NCI-H748 treated with DMSO at 0.1 percent for 48 hours (cell line): ENCODE results near the gene RAB10.
"Not testable (repeated sequence)": the region's sequence is repeated elsewhere in the genome, so short reads cannot be mapped to it uniquely, and the experiment has no call there.

Source experiments
- DNase-seq: peaks from one replicate; lab custom pipeline; 2025; lab: John Stamatoyannopoulos, UW

Gene RAB10

DNA sequence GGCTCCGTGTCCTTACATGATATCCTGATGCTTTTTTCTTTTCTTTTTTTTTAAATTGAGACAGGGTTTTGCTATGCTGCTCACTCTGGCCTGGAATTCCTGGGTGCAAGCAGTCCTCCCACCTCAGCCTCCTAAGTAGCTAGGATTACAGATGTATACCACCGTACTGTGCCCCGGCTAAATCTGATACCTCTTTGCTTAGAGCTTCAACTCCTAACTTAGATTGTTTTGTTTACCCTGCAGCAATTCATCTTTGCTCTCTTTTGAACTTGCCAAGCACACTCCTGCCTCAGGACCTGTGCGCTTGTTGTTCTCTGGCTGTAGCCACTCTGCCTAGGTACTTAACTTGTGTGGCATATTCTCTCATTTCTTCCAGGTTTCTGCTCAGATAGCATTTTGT, 24.5 kb downstream of the RAB10 start:
- DNase-seq = no peak

GRCh38 chr2:26059542-26059941, 25.7 kb downstream of the RAB10 start:
- no peak for DNase-seq

- DNase-seq = no peak
These were observed 27.7 kb downstream of the RAB10 start for GRCh38 chr2:26061539-26061938.

GRCh38 chr2:26064846-26065245, 31.0 kb downstream of the RAB10 start:
- DNase-seq = no peak

DNA sequence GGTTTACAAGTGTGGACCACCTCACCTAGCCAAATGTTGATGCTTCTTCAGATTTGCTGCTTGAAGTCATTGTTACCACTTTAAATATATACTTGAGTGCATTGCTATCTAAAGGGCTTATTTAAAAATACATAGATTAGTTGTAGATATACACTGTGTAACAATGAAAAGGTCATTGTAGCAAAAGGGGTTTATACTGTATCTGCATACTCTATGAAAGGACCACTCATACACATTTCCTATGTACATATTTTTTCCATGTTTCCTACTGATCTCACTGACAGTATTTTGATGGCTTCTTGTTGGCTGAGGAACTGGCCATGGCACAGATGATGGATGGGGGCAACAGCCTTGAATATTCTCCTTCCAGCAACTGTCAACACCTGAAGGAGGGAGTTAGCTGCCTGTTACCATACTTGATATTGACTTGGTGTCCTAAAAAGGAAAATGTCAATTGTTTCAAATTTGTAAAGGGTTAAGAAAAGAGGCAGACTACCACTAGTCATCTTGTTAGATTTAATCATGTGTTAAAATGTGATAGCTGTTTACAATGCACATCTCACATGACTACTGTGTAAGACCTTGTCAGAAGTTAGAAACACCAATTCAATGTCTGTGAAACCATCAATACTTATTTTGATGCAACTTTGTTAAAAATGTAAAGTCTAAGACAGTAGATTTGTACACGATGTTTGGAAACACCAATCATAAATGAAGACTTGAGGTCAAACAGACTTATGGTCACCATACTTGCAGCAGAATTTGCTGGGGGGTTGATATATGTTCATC, 33.5 kb downstream of the RAB10 start:
- DNase-seq = no peak

- no peak for DNase-seq
These were observed 34.2 kb downstream of the RAB10 start for GRCh38 chr2:26067980-26068507.

DNA sequence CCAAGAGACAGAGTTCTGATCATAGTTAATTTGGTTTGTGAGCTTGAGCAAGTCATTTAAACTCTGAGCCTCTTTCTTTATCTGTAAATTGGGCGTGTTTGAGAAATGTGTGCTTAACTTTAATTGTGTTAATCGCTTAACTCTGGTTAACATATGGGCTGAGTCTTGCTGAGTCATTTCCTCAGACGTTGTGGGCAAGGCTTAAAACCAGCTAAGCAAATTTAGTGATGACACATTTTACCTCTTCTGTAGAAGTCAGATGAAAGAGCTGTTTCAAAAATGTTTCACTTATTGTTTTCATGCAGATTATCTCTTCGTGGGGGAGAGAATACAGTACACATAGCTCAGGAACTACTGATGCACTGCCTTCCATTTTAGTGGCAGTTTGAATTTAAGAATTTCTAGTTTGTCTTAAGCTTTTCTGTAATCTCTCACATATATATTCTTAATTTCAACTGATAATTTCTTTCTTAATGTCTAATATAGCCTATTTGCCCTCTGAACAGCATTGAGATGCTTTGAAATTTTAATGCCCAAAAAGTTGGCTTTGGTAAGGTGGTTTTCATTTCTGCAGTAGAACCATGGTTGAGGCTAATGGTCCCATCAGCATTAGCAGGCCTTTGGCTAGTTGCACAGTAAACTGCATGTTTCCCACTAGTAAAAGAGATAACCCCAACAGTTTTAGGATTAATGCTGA, 34.9 kb downstream of the RAB10 start:
- DNase-seq = no peak

DNA sequence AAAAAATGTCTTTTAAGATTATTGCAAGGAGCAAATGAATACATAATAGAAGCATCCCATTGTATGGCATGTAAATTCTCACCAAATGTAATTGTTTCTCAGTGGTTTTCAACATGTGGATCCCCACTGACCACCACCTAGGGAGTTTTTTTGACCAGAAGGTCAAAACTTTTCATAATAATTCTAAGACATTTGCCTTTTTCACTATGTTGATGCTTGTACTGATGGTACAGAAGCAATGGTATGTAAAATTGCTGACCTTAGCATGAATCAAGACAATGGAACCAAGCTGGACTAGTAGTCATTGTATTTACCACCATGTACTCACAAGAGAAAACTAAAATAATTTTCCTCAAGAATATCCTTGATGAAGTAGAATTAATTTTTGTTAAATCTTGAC, 36.8 kb downstream of the RAB10 start:
- no peak for DNase-seq

DNA sequence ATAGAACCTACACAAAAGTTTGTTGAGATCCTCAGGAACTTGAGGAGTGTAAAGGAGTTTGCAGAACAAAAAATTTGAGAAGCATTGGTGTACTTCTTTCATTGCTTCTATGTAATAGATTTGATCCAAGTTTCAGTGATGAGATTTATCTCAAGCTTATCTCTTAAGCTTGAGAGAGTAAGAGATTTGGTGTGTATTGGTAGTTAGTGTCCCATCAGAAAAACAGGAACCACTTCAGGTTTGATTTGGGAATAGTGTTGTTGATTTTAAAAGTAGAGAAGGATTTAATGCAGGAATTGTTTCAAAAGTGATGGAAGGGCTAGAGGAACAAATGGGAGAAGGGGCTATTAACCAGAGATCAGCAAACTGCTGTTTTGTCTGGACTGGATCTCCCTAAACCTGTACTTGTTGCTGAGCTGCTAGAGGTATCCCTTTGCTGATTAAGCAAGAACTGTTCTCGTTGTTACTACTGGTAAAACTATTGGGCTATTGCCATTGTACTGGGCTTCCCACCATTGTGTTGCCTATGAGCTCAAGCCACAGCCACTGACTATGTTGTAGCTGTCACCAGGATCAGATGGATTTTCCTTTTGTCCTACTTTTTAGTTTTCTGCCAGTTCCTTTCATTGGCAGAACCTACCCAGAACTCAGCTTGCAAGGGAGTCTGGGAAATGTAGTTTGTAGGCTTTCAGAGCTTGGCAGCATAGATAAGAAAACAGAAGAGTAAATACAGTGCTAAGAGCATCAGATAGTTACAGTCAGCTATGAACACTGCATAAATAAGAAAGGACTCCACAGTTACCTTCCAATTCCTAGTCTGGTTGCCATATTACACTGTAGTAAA, 39.3 kb downstream of the RAB10 start:
- no peak for DNase-seq

GRCh38 chr2:26073830-26074229, 39.9 kb downstream of the RAB10 start:
- no peak for DNase-seq

DNA sequence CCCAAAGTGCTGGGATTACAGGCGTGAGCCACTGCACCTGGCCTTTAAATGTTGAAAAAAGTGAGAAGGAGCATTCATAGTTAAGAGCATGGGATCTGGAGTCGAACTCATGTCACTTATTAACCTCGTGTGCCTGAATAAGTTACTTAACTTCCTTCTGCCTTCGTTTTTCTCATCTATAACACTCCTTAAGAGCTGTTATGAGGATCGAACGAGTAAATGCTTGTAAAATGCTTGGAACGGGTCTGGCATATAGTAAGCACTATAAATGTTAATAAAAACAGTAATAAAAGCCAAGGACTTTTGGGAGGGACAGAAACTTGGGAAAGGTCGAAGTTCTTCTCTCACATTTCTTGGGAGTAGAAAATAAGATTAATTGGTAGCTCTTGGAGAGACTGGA, 40.8 kb downstream of the RAB10 start:
- no peak for DNase-seq

DNA sequence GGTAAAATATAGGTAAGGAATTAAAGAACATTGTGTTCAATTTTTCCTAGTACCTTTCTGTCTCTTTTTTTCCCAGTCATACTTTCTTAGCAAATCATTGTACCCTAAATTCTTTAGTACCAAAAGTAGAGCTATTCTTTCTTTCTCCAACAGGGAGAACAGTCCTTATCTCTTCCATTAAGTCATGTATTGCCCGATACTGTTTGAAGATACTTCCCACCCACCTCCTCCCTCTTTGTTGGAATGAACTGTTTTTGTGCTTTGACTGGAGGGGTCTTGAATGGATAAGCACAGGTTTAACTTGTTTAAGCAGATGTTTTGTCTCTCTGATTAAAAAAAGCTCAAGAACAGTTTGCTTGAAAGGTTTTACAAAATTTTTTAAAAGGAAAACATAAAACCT, 41.3 kb downstream of the RAB10 start:
- no peak for DNase-seq

- DNase-seq = peak; percentile 2
These were observed 42.2 kb downstream of the RAB10 start for GRCh38 chr2:26076001-26076587.

DNA sequence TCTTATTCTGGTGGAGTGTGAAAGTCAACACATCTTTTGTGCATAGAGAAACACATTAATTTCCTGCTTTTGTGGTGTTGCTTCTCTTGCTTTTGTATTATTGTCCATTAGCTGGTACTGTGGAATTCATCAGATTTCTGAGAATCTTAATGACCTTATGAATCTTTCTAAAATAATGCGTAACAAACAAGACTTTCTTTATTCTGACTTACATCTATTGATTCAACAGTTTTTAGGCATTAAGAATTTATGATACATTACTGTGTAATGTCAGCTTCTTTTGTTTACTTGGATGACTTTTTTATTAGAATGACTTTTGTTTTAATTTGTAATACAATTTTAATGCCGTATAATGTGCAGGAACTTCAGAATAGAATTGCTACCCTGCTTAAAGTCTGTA, 43.4 kb downstream of the RAB10 start:
- no peak for DNase-seq

GRCh38 chr2:26078939-26079338, 45.1 kb downstream of the RAB10 start:
- DNase-seq = no peak

DNA sequence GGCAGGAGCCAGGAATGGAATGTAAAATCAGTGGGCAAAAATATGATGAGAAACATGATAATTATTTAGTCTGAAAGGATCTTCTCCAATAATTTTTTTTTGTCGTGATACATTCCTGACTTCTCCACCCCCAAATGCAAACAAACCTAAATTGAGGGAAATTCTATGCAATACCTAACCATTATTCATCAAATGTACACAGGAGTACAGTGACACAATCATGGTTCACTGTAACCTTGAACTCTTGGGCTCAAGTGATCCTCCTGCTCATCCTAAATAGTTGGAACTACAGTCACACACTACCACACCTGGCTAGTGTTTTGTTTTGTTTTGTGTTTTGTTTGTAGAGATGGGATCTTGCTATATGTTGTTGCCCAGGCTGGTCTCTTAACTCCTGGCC, 46.5 kb downstream of the RAB10 start:
- no peak for DNase-seq

- not testable (repeated sequence) for DNase-seq
These were observed 47.0 kb downstream of the RAB10 start for GRCh38 chr2:26080925-26081324.

- DNase-seq = no peak
These were observed 47.7 kb downstream of the RAB10 start for GRCh38 chr2:26081556-26081955.

GRCh38 chr2:26086155-26086637, 52.3 kb downstream of the RAB10 start:
- no peak for DNase-seq

- DNase-seq = no peak
These were observed 52.9 kb downstream of the RAB10 start for GRCh38 chr2:26086779-26087178.

GRCh38 chr2:26088038-26088643, 54.3 kb downstream of the RAB10 start:
- DNase-seq = no peak
